Heart left ventricle (tissue), 16 donors: ENCODE measurements around the gene EYA4. TPM values are rescaled to one million over a fixed set of nuclear protein-coding genes. Genes with fewer than 3 reads are reported as not detected.

ENCODE experiments used
- ATAC-seq, 4 donors: fragments of 200-7000 bp; cut with Tn5 transposase; one replicate each; pipeline ENCODE4 v1.9.1; 2020 to 2022; ENCODE audit warnings: moderate library complexity in 4 of 4, mild to moderate bottlenecking in 3 of 4, moderate number of reproducible peaks in 1 of 4
- DNase-seq, 5 donors: peaks; one replicate each; pipeline ENCODE4 v3.0.0-alpha.2; 2020
- H3K27ac ChIP-seq, 12 donors: fragments of 200-600 bp; sonication (generic) in 4 of 12; one replicate each; pipeline versions ENCODE4 v1.5.0 to v1.8.0; 2016 to 2022; ENCODE audit warnings: mild to moderate bottlenecking in 2 of 12
- H3K27me3 ChIP-seq, 9 donors: fragments of 200-600 bp; sonication (generic) in 2 of 9; one replicate each; pipeline versions ENCODE4 v1.5.1 to v1.8.0; 2016 to 2022; ENCODE audit warnings: mild to moderate bottlenecking in 3 of 9
- H3K36me3 ChIP-seq, 9 donors: fragments of 200-600 bp; sonication (generic) in 2 of 9; one replicate each; pipeline versions ENCODE4 v1.5.0 to v1.8.0; 2018 to 2022; ENCODE audit warnings: mild to moderate bottlenecking in 2 of 9
- H3K4me1 ChIP-seq, 12 donors: fragments of 200-600 bp; sonication (generic) in 4 of 12; one replicate each; pipeline versions ENCODE4 v1.5.0 to v1.8.0; 2016 to 2022; ENCODE audit warnings: mild to moderate bottlenecking in 3 of 12
- H3K4me3 ChIP-seq, 12 donors: fragments of 200-600 bp; sonication (generic) in 4 of 12; one replicate each; pipeline versions ENCODE4 v1.5.0 to v1.8.0; 2017 to 2022; ENCODE audit warnings: mild to moderate bottlenecking in 9 of 12, moderate library complexity in 4 of 12
- H3K9me3 ChIP-seq, 12 donors: fragments of 200-600 bp; sonication (generic) in 4 of 12; one replicate each; pipeline versions ENCODE4 v1.5.0 to v1.8.0; 2016 to 2022; ENCODE audit warnings: mild to moderate bottlenecking in 1 of 12
- CTCF ChIP-seq, 12 donors: fragments of 200-600 bp; sonication (generic) in 4 of 12; IDR thresholded peaks; one replicate each; pipeline versions ENCODE4 v1.5.0 to v1.8.0; 2018 to 2022; ENCODE audit warnings: antibody characterized with exemption in 12 of 12, mild to moderate bottlenecking in 5 of 12
- POLR2A ChIP-seq, 2 donors: fragments of 450-650 bp; IDR thresholded peaks; one replicate each; pipeline ENCODE4 v1.6.1; 2017; ENCODE audit warnings: antibody characterized with exemption in 2 of 2, mild to moderate bottlenecking in 2 of 2, moderate library complexity in 2 of 2
- WGBS, 4 donors: extraction: QIAGEN DNeasy Blood & Tissue Kit in 2 of 4; methylation state at CpG; one replicate each; pipeline versions ENCODE4 v1.1.5 to v1.1.7; 2013 to 2018; 5-methylcytosine and 5-hydroxymethylcytosine counted together
- intact Hi-C, 10 donors: fragments of 100-400 bp; cut with DNase I; formaldehyde crosslinking; loops; one replicate each; pipeline versions ENCODE4 v1.11.1 to v1.14.2; 2022
- polyA plus RNA-seq, 2 donors: library from polyadenylated mRNA; stranded (reverse); fragments of 200-250 nt; gene quantifications; one replicate each; pipeline ENCODE4 v1.2.3, GENCODE V29; 2013
- total RNA-seq, 9 donors: library from RNA; depleted of rRNA in 2 of 9; stranded (reverse); fragments of >200 nt in 2 of 9; fragmentation: NEBNext Ultra II Directional in 3 of 9; extraction: Animal tissue kit (Norgen Biotek cat#: 25700) in 3 of 9; gene quantifications; one replicate each; pipeline versions ENCODE4 v1.1.0 to v1.2.4, GENCODE V29; 2016 to 2023
- donor health status: ischemic (EF 13 %, LVEDD 7.1; RV severe dilation, severe dysfunction).
- donor health status: healthy with polysubstance abuse.
- donor health status: DM: no; HTN: yes; CAD: no.
- donor health status: DM: no; HTN: no; CAD: no.
- donor health status: ischemic (EF 25% LVEDD 6.9; RV normal size, moderate dysfunction).
- donor health status: ischemic (EF 25% LVEDD 5.7; RV mildly dilated, moderate dysfunction).
- donor health status: healthy.
- donor health status: DM: yes; HTN: yes; CAD: no.
- donor health status: ischemic (EF 35%, LVEDD 5.7; RV mildly dilated, moderate dysfunction).
- donor health status: nonischemic (EF 11% LVEDD 7.7; RV severe dilation, severe dysfunction).
- donor health status: DM: yes; HTN: yes; CAD: no.
- donor health status: PGD.
- donor health status: ischemic (EF 29% LVEDD 5.4; RV normal size, mild dysfunction).
- donor health status: nonischemic (EF 23%, LVEDD 6.1; RV moderate dilation, normal function).

Gene EYA4
- total and polyA plus RNA-seq, 11 donors, result 3.6 to 29.6 (median 21.7) TPM

- WGBS, 4 donors, result 76 to 86% (median 81%) methylated on average over 3 of the region's 3 CpGs
- no peak for DNase-seq
- TF ChIP-seq POLR2A (IDR thresholded peaks at IDR 0.05) (no peak), CTCF (IDR thresholded peaks at IDR 0.05) (no peak)
- Histone ChIP-seq H3K27ac (no peak overlapping the region), H3K27me3 (no peaks in the 10 kb centered on the region), H3K4me3 (no peak overlapping the region), H3K36me3 (no peaks in the 10 kb centered on the region), H3K4me1 (no peaks in the 10 kb centered on the region), H3K9me3 (no peaks in the 10 kb centered on the region)
- no peak for ATAC-seq
- intact Hi-C loops, result no loop called here
Measured at GRCh38 chr6:133309579-133309978, 68.4 kb downstream of the EYA4 start.

GRCh38 chr6:133312006-133312405 lies 70.8 kb downstream of the EYA4 start:
- no peak for TF ChIP-seq CTCF (IDR thresholded peaks at IDR 0.05)
- TF ChIP-seq POLR2A (IDR thresholded peaks at IDR 0.05), result no peak
- no peaks in the 10 kb centered on the region for H3K36me3 ChIP-seq
- intact Hi-C loops, result no loop called here
- no peak overlapping the region for H3K27ac ChIP-seq
- no peaks in the 10 kb centered on the region for H3K9me3 ChIP-seq
- H3K27me3 ChIP-seq, result no peaks in the 10 kb centered on the region
- no peaks in the 10 kb centered on the region for H3K4me1 ChIP-seq
- 63 to 80% (median 72%) methylated on average over 3 of the region's 3 CpGs for WGBS, 4 donors
- DNase-seq (no peak), ATAC-seq (no peak)
- no peak overlapping the region for H3K4me3 ChIP-seq

- no peaks in the 10 kb centered on the region for H3K27me3 ChIP-seq
- H3K36me3 ChIP-seq, result no peaks in the 10 kb centered on the region
- DNase-seq (no peak), ATAC-seq (no peak)
- H3K9me3 ChIP-seq, result no peaks in the 10 kb centered on the region
- H3K4me3 ChIP-seq, result no peak overlapping the region
- H3K4me1 ChIP-seq, result no peaks in the 10 kb centered on the region
- WGBS, 4 donors, result 83 to 90% (median 88%) methylated on average over 1 of the region's 1 CpG
- H3K27ac ChIP-seq, result no peak overlapping the region
- TF ChIP-seq CTCF (IDR thresholded peaks at IDR 0.05) (peak in 1 of 12 donors; percentile 4), POLR2A (IDR thresholded peaks at IDR 0.05) (no peak)
- intact Hi-C loops, result no loop called here
Measured at GRCh38 chr6:133313068-133313467, 71.9 kb downstream of the EYA4 start.

- no peak overlapping the region for H3K27ac ChIP-seq
- TF ChIP-seq CTCF (IDR thresholded peaks at IDR 0.05) (no peak), POLR2A (IDR thresholded peaks at IDR 0.05) (no peak)
- no peak for DNase-seq
- no peaks in the 10 kb centered on the region for H3K9me3 ChIP-seq
- H3K27me3 ChIP-seq, result no peaks in the 10 kb centered on the region
- no peak for ATAC-seq
- H3K36me3 ChIP-seq, result no peaks in the 10 kb centered on the region
- 83 to 91% (median 90%) methylated on average over 4 of the region's 4 CpGs for WGBS, 4 donors
- no peak overlapping the region for H3K4me3 ChIP-seq
- intact Hi-C loops, result no loop called here
- no peaks in the 10 kb centered on the region for H3K4me1 ChIP-seq
Measured at GRCh38 chr6:133314947-133315346, 73.8 kb downstream of the EYA4 start.
